ENCODE results near the gene SGIP1.

- TF ChIP-seq EZH2phosphoT487 (IDR thresholded peaks at IDR 0.05; ENCODE audit: insufficient read depth, low read depth), result no peak
- no peak for TF ChIP-seq EZH2 (IDR thresholded peaks at IDR 0.05; ENCODE audit: insufficient read depth, poor library complexity, severe bottlenecking)
Measured at GRCh38 chr1:66644331-66644730, 110.4 kb downstream of the SGIP1 start.
